Measurements from ENCODE around the gene PPM1H.

Gene PPM1H

DNA sequence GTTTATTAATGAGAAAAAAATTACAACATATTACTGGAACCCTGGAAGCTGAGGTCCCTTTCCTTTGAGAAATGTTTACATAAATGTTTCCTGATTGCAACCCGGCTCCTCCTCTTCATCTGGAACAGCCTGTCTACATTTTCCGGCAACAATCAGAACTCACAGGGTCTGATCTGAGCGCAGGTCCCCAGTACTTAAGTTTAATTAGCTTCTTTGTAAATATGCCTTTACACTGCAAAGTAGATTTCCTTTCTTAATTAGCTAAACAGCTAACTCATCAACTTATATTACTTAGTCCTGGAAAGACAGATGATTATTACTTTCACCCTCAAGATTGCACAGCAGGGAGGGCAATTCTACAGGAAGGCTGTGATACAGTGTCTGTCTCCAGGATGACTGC is 255.3 kb downstream of the PPM1H start:
- no peak overlapping the region for H3K4me3 ChIP-seq (ENCODE audit: low read depth, low read length)
- no peak for DNase-seq (ENCODE audit: low read depth)
- TF ChIP-seq, protein P1, sequence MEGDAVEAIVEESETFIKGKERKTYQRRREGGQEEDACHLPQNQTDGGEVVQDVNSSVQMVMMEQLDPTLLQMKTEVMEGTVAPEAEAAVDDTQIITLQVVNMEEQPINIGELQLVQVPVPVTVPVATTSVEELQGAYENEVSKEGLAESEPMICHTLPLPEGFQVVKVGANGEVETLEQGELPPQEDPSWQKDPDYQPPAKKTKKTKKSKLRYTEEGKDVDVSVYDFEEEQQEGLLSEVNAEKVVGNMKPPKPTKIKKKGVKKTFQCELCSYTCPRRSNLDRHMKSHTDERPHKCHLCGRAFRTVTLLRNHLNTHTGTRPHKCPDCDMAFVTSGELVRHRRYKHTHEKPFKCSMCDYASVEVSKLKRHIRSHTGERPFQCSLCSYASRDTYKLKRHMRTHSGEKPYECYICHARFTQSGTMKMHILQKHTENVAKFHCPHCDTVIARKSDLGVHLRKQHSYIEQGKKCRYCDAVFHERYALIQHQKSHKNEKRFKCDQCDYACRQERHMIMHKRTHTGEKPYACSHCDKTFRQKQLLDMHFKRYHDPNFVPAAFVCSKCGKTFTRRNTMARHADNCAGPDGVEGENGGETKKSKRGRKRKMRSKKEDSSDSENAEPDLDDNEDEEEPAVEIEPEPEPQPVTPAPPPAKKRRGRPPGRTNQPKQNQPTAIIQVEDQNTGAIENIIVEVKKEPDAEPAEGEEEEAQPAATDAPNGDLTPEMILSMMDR (IDR thresholded peaks at IDR 0.05; ENCODE audit: low read depth, low read length) = no peak
- TF ChIP-seq, protein P2, sequence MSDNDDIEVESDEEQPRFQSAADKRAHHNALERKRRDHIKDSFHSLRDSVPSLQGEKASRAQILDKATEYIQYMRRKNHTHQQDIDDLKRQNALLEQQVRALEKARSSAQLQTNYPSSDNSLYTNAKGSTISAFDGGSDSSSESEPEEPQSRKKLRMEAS (IDR thresholded peaks at IDR 0.05; ENCODE audit: low read depth, low read length) = no peak
- no peak for TF ChIP-seq MYC (IDR thresholded peaks at IDR 0.05; ENCODE audit: low read depth, low read length)
- TF ChIP-seq POLR2A (IDR thresholded peaks at IDR 0.05; ENCODE audit: extremely low read depth, insufficient read length) = no peak

- no peak for DNase-seq (ENCODE audit: low read depth)
- no peak for TF ChIP-seq POLR2A (IDR thresholded peaks at IDR 0.05; ENCODE audit: extremely low read depth, insufficient read length)
- TF ChIP-seq, protein P2 (IDR thresholded peaks at IDR 0.05; ENCODE audit: low read depth, low read length) = no peak
- TF ChIP-seq, protein P1 (IDR thresholded peaks at IDR 0.05; ENCODE audit: low read depth, low read length) = no peak
- no peak overlapping the region for H3K4me3 ChIP-seq (ENCODE audit: low read depth, low read length)
Measured at GRCh38 chr12:62677355-62677754, 257.6 kb downstream of the PPM1H start.

- peak; percentile 9 for DNase-seq (ENCODE audit: low read depth)
- TF ChIP-seq, protein P2 (IDR thresholded peaks at IDR 0.05; ENCODE audit: low read depth, low read length) = no peak
- TF ChIP-seq, protein P1 (IDR thresholded peaks at IDR 0.05; ENCODE audit: low read depth, low read length) = no peak
- TF ChIP-seq POLR2A (IDR thresholded peaks at IDR 0.05; ENCODE audit: extremely low read depth, insufficient read length) (no peak), MYC (IDR thresholded peaks at IDR 0.05; ENCODE audit: low read depth, low read length) (no peak)
- H3K4me3 ChIP-seq (ENCODE audit: low read depth, low read length) = no peak overlapping the region
Measured at GRCh38 chr12:62676521-62677307, 258.2 kb downstream of the PPM1H start.

GRCh38 chr12:62673028-62673815 is 261.7 kb downstream of the PPM1H start:
- DNase-seq (ENCODE audit: low read depth) = no peak
- H3K4me3 ChIP-seq (ENCODE audit: low read depth, low read length) = no peak overlapping the region
- TF ChIP-seq POLR2A (IDR thresholded peaks at IDR 0.05; ENCODE audit: extremely low read depth, insufficient read length) (no peak), MYC (IDR thresholded peaks at IDR 0.05; ENCODE audit: low read depth, low read length) (no peak)
- TF ChIP-seq, protein P1 (IDR thresholded peaks at IDR 0.05; ENCODE audit: low read depth, low read length) = no peak
- TF ChIP-seq, protein P2 (IDR thresholded peaks at IDR 0.05; ENCODE audit: low read depth, low read length) = no peak

DNA sequence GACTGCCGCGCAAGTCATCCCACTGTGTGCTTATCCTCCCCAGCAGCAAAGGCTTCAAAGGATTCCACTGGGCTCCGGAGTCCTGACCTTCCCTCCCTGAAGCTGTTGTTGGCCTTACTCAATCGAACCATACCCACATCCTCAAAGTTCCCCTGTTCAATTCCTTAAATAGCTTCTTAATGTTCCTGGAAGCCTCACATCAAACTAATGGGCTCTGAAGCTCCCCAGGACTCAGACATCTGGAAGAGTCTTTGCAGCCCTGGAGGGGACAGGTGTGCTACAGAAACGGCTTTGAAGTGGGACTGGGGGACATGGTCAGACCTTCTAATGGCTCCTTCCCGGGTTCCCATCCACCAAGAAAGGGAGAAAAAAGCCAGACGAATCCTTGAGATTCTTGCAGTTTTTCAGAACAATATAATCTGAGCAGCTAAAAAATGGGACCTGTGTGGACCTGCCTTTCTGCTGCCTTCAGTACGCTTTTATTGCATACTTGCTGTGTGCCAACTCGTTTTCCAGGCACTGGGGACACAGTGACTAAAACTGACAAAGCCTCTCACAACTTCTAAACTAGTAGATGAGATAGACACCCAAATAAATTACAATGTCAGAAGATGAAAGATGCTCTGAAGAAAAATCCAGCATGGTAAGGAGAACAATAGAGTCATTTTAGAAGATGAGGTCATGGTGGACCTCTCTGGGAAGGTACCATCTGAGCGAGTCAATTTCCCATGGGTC is 263.8 kb downstream of the PPM1H start:
- no peak overlapping the region for H3K4me3 ChIP-seq (ENCODE audit: low read depth, low read length)
- no peak for DNase-seq (ENCODE audit: low read depth)
- TF ChIP-seq, protein P2 (IDR thresholded peaks at IDR 0.05; ENCODE audit: low read depth, low read length) = no peak
- TF ChIP-seq, protein P1 (IDR thresholded peaks at IDR 0.05; ENCODE audit: low read depth, low read length) = no peak
- TF ChIP-seq POLR2A (IDR thresholded peaks at IDR 0.05; ENCODE audit: extremely low read depth, insufficient read length) = no peak
- TF ChIP-seq MYC (IDR thresholded peaks at IDR 0.05; ENCODE audit: low read depth, low read length) = no peak
